Measurements from ENCODE around the gene SLC23A2.
"Not testable (repeated sequence)": the region's sequence is repeated elsewhere in the genome, so short reads cannot be mapped to it uniquely, and the experiment has no call there.

The SLC23A2 gene

DNA sequence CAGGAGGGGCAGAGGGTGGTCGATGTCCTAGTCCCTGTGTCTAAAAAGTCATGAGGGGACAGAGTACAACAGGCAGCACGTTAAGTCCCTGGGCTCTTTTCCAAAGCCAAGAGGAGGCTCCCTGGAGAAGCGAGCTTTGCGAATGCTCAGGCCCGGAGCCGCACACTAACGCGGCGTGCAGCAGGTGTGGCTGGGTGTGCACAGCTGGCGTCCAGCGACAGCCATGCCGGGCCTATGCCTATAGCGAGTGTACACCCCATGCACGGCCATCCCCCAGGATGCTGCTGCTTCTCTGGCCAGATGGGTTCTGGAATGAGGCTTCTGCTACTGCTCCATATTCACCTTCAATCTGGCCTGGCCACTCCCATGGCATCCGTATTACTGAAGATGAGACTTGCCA, 148.3 kb downstream of the SLC23A2 start:
- DNase-seq (ENCODE audit: low read depth in 1 of 2, low spot score in 1 of 2) = no peak

GRCh38 chr20:4850960-4851359, 150.3 kb downstream of the SLC23A2 start:
- no peak for DNase-seq (ENCODE audit: low read depth in 1 of 2, low spot score in 1 of 2)

DNA sequence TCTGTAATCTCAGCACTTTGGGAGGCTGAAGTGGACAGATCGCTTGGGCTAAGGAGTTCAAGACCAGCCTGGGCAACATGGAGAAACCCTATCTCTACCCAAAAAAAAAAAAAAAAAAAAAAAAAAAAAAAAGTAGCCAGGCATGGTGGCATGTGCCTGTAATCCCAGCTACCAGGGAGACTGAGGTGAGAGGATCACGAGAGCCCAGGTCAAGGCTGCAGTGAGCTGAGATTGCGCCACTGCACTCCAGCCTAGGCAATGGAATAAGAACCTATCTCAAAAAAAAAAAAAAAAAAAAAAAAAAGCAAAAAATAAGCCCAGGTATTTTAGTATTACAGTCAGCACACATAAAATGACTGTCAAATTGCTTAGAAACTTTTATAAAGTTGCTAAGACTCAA, 152.5 kb downstream of the SLC23A2 start:
- DNase-seq (ENCODE audit: low read depth in 1 of 2, low spot score in 1 of 2) = not testable (repeated sequence)

DNA sequence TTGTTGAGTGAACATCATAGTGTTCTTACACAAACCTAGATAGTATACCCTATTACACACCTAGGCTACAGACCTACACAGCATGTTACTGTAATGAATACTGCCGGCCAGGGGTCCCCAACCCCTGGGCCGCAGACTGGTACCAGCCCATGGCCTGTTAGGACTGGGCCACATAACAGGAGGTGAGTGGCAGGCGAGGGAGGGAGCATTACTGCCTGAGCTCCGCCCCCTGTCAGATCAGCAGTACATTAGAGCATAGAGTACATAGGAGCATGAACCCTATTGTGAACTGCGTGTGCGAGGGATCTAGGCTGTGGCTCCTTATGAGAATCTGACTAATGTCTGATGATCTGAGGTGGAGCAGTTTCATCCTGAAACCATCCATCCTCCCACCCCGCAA, 153.3 kb downstream of the SLC23A2 start:
- DNase-seq (ENCODE audit: low read depth in 1 of 2, low spot score in 1 of 2) = no peak

DNA sequence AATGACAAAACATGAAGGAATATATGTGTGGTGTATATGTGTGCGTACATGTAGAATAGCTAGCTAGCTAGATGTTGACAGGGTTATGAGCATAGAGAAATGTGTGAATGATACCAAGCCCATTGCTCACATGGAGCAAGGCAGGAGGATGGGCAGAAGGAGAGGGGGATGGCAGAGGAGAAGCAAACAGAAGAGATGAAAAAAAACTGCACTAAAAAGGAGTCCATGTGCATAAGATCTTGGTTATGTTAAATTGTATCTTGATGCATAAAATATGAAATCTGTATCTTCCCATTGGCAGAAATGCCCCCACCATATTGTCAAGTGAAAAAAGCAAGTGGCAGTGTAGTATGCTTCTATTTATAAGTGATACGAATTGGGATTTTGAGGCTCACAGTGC, 154.5 kb downstream of the SLC23A2 start:
- no peak for DNase-seq (ENCODE audit: low read depth in 1 of 2, low spot score in 1 of 2)

DNA sequence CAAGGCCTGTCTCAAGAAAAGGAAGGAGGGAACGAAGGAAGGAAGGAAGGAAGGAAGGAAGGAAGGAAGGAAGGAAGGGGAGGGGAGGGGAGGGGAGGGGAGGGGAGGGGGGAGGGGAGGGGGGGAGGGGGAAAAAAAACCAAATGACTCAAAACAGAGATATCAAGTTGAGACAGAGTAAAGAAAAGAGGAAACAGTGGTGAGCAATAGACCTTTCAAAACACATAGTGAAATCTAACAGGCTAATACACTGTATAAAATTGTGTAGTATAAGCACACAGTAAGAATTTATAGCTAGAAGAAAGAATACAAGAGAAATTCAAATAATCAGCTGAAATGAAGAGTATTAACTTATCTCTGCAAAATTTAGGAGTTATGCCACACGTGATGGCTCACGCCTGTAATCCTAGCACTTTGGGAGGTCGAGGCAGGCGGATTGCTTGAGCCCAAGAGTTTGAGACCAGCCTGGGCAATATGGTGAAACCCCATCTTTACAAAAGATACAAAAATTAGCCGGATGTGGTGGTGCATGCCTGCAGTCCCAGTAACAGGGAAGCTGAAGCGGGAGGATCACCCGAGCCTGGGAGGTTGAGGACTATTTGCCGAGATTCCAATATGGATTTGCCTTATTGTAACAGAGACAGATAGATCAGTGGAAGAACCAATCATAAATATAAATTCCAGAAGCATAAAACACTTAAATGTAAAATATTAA, 156.4 kb downstream of the SLC23A2 start:
- DNase-seq (ENCODE audit: low read depth in 1 of 2, low spot score in 1 of 2) = no peak

DNA sequence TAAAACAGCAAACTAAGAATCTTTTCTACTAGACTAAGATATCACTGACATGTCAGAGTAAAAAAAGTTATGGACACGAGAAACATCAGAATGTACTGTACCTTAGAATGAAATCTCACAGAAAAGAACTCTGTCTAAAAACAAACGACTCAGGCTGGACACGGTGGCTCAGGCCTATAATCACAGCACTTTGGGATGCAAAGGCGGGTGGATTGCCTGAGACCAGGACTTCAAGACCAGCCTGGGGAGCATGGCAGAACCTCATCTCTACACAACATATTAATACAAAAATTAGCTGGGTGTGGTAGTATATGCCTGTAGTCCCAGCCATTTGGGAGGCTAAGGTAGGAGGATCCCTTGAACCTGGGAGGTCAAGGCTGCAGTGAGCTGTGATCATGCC, 157.0 kb downstream of the SLC23A2 start:
- no peak for DNase-seq (ENCODE audit: low read depth in 1 of 2, low spot score in 1 of 2)

GRCh38 chr20:4840801-4841200, 160.5 kb downstream of the SLC23A2 start:
- no peak for DNase-seq (ENCODE audit: low read depth in 1 of 2, low spot score in 1 of 2)

DNA sequence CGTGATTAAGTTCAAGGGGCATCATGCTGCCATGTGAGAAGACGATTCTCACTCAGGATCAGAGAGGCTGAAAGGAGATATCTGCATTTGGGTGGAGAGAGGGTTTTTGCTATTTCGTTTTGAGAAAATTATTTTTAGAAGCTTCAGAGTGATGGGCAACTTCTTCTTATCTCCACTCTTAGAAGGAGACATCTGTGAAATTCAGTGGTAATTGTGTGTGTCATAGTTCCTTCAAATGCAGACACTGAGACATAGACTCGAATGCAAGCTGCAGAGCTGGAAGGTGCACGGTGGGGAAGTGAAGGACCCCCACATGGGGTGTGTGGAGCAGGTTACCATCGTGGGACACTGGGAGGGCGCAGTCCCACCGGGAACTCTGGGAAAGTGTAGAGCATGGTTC, 162.8 kb downstream of the SLC23A2 start:
- DNase-seq (ENCODE audit: low read depth in 1 of 2, low spot score in 1 of 2) = no peak

- DNase-seq (ENCODE audit: low read depth in 1 of 2, low spot score in 1 of 2) = no peak
These were observed 163.6 kb downstream of the SLC23A2 start for GRCh38 chr20:4837760-4838159.

- no peak for DNase-seq (ENCODE audit: low read depth in 1 of 2, low spot score in 1 of 2)
These were observed 164.4 kb downstream of the SLC23A2 start for GRCh38 chr20:4836935-4837334.

- DNase-seq (ENCODE audit: low read depth in 1 of 2, low spot score in 1 of 2) = no peak
These were observed 164.8 kb downstream of the SLC23A2 start for GRCh38 chr20:4836473-4836872.

- no peak for DNase-seq (ENCODE audit: low read depth in 1 of 2, low spot score in 1 of 2)
These were observed 165.8 kb downstream of the SLC23A2 start for GRCh38 chr20:4835244-4836177.

GRCh38 chr20:4833074-4833728, 168.1 kb downstream of the SLC23A2 start:
- DNase-seq (ENCODE audit: low read depth in 1 of 2, low spot score in 1 of 2) = no peak

GRCh38 chr20:4832469-4832868, 168.8 kb downstream of the SLC23A2 start:
- no peak for DNase-seq (ENCODE audit: low read depth in 1 of 2, low spot score in 1 of 2)

- DNase-seq (ENCODE audit: low read depth in 1 of 2, low spot score in 1 of 2) = no peak
These were observed 170.6 kb downstream of the SLC23A2 start for GRCh38 chr20:4830696-4831095.

DNA sequence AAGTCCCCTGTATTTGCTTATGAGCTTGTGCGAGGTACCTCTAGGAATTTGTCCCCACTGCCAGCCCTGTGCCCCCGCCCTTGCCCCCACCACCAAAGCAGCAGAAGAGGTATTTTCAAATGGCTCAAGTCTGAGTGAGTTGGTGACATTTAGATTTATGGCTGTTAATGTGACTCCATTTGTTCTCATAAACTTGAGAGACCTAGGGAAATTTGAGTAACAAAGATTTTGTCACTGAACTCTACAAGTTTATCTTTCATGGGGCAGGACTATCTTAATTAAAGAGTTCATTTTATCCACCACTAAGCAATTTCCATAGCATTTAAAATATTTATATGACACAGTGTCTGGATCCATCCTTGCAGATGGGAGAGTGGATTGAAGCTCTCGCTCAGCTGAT, 171.1 kb downstream of the SLC23A2 start:
- DNase-seq (ENCODE audit: low read depth in 1 of 2, low spot score in 1 of 2) = no peak

DNA sequence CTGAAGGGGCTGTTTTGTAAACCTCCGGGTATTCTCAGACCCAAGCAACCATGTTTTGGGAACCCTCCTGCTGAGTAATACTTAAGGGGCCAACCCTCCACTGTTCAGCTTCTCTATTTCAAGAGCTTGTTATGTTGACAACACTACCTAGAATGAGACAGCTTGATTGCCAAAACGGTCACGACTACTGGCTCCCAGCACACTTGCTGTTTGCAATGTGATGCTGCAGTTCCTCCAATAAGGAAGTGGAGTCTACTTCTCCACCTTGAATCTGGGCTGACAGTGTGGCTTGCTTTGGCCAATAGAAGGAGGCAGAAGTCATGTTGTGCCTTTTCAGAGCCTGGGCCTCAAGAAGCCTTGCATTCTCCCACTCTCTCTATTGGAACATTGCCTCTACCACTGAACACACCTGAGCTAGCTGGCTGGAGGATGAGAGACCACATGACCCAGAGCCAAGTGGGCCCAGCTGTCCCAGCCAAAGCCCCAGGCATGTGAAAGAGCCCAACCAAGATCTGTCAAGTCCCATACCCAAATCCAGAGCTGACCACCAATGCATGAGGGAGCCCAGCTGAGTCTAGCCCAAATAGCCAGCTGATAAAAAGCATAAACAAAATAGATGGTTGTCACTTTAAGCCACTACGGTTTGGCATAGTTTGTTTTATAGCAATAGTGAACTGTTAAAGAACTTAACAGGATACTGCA, 171.6 kb downstream of the SLC23A2 start:
- DNase-seq (ENCODE audit: low read depth in 1 of 2, low spot score in 1 of 2) = no peak

- no peak for DNase-seq (ENCODE audit: low read depth in 1 of 2, low spot score in 1 of 2)
These were observed 172.3 kb downstream of the SLC23A2 start for GRCh38 chr20:4828830-4829513.

- no peak for DNase-seq (ENCODE audit: low read depth in 1 of 2, low spot score in 1 of 2)
These were observed 179.7 kb downstream of the SLC23A2 start for GRCh38 chr20:4821590-4821989.
